ENCODE results near the gene SNF8.

The SNF8 gene

DNA sequence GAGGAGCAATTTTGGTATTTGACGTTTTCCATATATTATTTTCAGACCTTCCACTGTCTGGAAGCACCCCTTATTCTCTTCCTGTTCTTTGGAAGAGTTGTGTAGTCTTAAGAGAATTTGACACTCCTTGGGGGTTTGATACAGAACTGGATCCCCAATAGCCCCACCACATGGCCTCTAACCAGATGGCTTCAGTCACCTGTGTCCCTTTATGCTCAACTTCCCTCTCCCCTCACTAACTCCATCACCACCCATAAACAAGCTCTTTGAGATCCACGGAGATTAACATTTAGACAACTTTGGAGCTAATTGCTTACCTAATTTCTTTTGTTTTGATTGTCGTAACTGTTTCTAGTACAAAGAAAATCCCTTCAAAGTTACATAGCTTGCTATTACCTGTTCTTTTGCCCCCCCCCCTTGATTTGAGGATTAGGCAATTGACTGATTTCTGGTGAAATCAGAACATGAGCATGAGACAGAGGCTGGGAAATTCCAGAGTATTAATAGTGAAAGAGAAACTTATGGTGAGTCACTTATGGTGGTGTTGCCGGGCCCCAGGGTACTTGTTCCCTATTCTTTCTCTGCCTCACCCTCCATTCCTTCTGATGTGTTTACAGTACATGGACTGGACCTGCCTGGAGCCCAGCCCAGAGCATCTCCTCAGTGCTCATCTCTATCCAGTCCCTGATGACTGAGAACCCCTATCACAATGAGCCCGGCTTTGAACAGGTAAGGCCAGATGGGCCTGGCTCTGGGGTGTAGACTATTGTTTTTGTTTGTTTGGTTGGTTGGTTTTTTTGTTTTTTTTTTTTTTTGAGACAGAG, 29.0 kb downstream of the SNF8 start:
- TF ChIP-seq, protein P1, sequence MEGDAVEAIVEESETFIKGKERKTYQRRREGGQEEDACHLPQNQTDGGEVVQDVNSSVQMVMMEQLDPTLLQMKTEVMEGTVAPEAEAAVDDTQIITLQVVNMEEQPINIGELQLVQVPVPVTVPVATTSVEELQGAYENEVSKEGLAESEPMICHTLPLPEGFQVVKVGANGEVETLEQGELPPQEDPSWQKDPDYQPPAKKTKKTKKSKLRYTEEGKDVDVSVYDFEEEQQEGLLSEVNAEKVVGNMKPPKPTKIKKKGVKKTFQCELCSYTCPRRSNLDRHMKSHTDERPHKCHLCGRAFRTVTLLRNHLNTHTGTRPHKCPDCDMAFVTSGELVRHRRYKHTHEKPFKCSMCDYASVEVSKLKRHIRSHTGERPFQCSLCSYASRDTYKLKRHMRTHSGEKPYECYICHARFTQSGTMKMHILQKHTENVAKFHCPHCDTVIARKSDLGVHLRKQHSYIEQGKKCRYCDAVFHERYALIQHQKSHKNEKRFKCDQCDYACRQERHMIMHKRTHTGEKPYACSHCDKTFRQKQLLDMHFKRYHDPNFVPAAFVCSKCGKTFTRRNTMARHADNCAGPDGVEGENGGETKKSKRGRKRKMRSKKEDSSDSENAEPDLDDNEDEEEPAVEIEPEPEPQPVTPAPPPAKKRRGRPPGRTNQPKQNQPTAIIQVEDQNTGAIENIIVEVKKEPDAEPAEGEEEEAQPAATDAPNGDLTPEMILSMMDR (IDR thresholded peaks at IDR 0.05), result no peak
- Histone ChIP-seq H3K79me2 (peaks cover 15% of the 10 kb centered on the region), H3K27ac (no peak overlapping the region), H3K4me3 (ENCODE audit: low read depth, low read length) (no peak overlapping the region), H2AFZ (no peak overlapping the region), H3K4me2 (ENCODE audit: low read length) (no peak overlapping the region), H3K9ac (no peak overlapping the region), H3K9me3 (ENCODE audit: control insufficient read depth, low read length) (no peaks in the 10 kb centered on the region), H3K36me3 (ENCODE audit: control insufficient read depth, insufficient read depth, low read length) (no peaks in the 10 kb centered on the region), H3K4me1 (peaks cover 2% of the 10 kb centered on the region), H3K27me3 (ENCODE audit: control insufficient read depth, insufficient read depth, low read length) (no peaks in the 10 kb centered on the region)

DNA sequence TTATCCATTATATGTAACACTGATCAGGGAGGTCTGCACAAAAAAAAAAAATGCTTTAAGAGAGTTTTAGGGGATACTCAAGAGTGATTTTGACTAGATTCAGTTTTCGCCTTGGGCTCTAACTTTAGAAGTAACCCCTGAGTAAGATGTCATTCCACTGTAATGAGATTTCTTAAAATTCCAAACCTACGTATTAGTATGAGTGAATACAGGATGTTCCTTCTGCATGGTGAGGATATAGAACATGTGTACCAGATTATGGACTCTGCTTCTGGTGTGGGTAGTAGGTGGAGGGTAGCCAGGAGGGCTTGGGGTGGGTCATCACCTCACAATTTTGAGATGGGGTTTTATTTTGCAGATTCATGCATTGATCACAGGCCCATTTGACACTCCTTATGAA, 32.2 kb downstream of the SNF8 start:
- Histone ChIP-seq H3K36me3 (ENCODE audit: control insufficient read depth, insufficient read depth, low read length) (no peaks in the 10 kb centered on the region), H3K4me1 (peaks cover 9% of the 10 kb centered on the region), H3K27ac (no peak overlapping the region)

DNA sequence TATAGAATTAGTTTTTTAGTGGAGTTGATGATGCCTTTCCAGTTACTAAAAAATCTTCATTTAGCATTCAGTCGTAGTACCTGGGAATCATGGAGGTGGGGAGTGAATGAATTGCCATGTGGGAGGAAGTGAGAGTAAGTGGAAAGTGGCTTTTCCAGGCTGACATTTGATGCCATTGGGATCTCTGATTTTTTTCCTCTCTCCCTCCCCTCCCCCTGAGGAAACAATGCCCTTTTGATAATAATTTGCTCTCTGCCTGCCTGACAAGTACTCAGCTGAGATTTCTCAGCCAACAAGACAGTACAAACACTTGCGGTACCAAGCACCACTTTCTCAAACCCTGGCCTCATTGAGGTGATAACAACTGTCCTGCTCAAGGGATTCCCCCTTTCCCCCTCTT, 34.3 kb downstream of the SNF8 start:
- peaks cover 10% of the 10 kb centered on the region for H3K79me2 ChIP-seq
- H2AFZ ChIP-seq, result no peak overlapping the region
- TF ChIP-seq, protein P1 (IDR thresholded peaks at IDR 0.05), result no peak
- no peaks in the 10 kb centered on the region for H3K27me3 ChIP-seq (ENCODE audit: control insufficient read depth, insufficient read depth, low read length)
- no peak overlapping the region for H3K4me2 ChIP-seq (ENCODE audit: low read length)
- H3K9me3 ChIP-seq (ENCODE audit: control insufficient read depth, low read length), result no peaks in the 10 kb centered on the region
- no peaks in the 10 kb centered on the region for H3K36me3 ChIP-seq (ENCODE audit: control insufficient read depth, insufficient read depth, low read length)
- H3K9ac ChIP-seq, result no peak overlapping the region
- no peak overlapping the region for H3K27ac ChIP-seq
- H3K4me3 ChIP-seq (ENCODE audit: low read depth, low read length), result no peak overlapping the region
- peaks cover 9% of the 10 kb centered on the region for H3K4me1 ChIP-seq

More for the DNA sequence above, 32.2 kb downstream of the SNF8 start:
- peaks cover 10% of the 10 kb centered on the region for H3K79me2 ChIP-seq
- TF ChIP-seq, protein P1 (IDR thresholded peaks at IDR 0.05), result no peak
- no peaks in the 10 kb centered on the region for H3K9me3 ChIP-seq (ENCODE audit: control insufficient read depth, low read length)
- no peak overlapping the region for H3K4me2 ChIP-seq (ENCODE audit: low read length)
- H3K9ac ChIP-seq, result no peak overlapping the region
- no peak overlapping the region for H2AFZ ChIP-seq
- H3K4me3 ChIP-seq (ENCODE audit: low read depth, low read length), result no peak overlapping the region
- no peaks in the 10 kb centered on the region for H3K27me3 ChIP-seq (ENCODE audit: control insufficient read depth, insufficient read depth, low read length)

DNA sequence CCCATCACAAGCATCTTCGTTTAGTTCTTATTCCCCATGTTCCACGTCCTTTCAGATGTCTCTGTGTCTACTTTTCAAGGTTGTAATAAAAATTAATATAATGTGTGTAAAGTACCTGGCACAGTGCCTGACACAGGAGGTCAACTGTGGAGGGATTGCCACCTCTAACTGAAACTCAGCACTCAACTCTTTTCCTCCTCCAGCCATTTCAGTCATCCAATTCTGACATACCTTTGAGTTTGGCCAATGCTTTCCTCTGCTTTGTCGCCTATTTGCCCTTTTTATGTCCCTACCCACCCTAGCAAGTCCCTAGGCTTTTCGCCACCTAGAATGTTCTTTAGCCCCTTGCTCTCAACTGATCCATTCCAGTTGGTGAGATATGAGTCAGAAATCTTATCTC, 34.9 kb downstream of the SNF8 start:
- Histone ChIP-seq H3K4me1 (peaks cover 9% of the 10 kb centered on the region), H3K27me3 (ENCODE audit: control insufficient read depth, insufficient read depth, low read length) (no peaks in the 10 kb centered on the region), H3K36me3 (ENCODE audit: control insufficient read depth, insufficient read depth, low read length) (no peaks in the 10 kb centered on the region), H3K9ac (no peak overlapping the region), H3K4me3 (ENCODE audit: low read depth, low read length) (peak overlapping the region; percentile 9), H3K79me2 (peaks cover 10% of the 10 kb centered on the region), H3K4me2 (ENCODE audit: low read length) (peak overlapping the region; percentile 70), H3K9me3 (ENCODE audit: control insufficient read depth, low read length) (no peaks in the 10 kb centered on the region), H2AFZ (no peak overlapping the region), H3K27ac (no peak overlapping the region)
- TF ChIP-seq, protein P1 (IDR thresholded peaks at IDR 0.05), result no peak
